GM19468 (cell line): ENCODE measurements around the gene CNKSR2.
A peak's percentile ranks its signal among the peaks of the same experiment; 100 is the strongest.
"Not testable (repeated sequence)": the region's sequence is repeated elsewhere in the genome, so short reads cannot be mapped to it uniquely, and the experiment has no call there.

Experiments
- ATAC-seq: cut with Tn5 transposase; IDR thresholded peaks from one replicate; pipeline ENCODE4 v1.9.1; 2021; ENCODE audit warnings: mild to moderate bottlenecking, moderate library complexity, moderate number of reproducible peaks; ENCODE audit not compliant: unreplicated experiment; ENCODE audit errors: extremely low read depth

The CNKSR2 gene

GRCh38 chrX:21437036-21437435, 62.8 kb downstream of the CNKSR2 start:
- no peak for ATAC-seq

- ATAC-seq = peak; percentile 90
These were observed 64.6 kb downstream of the CNKSR2 start for GRCh38 chrX:21438792-21439191.

- ATAC-seq = no peak
These were observed 66.7 kb downstream of the CNKSR2 start for GRCh38 chrX:21440911-21441310.

DNA sequence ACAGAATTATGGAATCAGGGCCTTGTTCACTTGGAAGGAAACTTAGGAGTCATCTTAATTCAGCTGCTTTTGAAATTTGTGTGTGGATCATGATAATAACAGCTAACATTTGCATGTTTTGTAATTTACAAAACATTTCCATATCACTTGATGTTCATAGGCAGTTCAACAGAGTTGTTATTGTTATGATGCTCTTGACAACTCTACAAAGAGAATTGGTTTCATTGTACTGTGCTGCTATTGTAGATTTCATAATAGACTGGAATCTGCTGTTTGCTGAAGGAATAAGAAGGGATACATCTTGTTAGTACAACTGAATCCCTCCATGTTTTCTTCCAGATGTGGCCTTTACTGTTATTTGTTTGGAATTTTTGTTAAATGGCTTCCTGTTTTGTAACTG, 83.5 kb downstream of the CNKSR2 start:
- ATAC-seq = no peak

GRCh38 chrX:21469071-21469470, 94.9 kb downstream of the CNKSR2 start:
- no peak for ATAC-seq

DNA sequence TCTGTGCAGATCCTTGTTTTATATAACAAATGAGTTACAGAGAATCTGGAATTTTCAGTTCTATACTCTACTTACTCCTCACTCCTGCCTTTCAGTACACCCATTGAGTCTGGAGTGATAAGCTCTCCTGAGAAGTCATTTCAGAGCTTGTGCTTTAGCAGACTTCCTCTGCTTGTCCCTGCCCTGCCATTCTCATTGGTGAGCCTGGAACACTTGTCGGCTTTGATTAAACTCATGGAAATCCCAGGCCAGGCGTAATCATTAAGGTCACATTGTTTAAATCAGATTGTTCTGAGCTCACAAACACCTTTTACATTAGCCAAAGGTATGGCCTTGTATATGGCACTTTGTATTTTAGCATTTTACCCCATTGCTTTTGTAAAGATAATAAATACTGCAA, 102.7 kb downstream of the CNKSR2 start:
- ATAC-seq = no peak

DNA sequence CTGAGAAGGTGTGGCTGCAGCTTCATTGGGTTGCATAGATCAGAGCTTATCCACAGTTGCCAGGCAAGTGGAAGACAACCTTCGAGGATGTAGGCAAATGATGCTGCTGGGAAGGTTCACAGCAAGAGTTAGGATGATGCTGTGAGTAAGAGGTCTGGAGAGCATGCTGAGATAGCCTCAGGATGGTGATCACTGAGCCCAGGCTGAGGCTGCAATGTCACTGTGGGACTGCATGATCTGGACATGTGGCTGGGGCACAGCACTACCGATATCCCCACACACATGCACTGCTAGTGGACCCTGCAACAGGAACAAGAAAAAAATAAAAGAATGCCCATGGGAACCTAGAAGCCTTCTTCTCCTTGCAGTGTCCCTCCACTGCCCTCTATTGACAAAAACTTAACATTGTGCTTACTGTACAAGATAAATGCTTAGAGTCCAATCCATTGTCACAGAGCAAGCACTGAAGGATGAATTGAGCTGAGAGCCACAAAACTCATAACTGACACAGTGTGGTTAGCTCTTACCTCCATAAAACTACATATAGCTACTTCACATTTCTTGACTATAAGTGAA, 105.6 kb downstream of the CNKSR2 start:
- ATAC-seq = peak; percentile 59

GRCh38 chrX:21481761-21482160, 107.5 kb downstream of the CNKSR2 start:
- no peak for ATAC-seq

GRCh38 chrX:21484051-21484450, 109.8 kb downstream of the CNKSR2 start:
- ATAC-seq = not testable (repeated sequence)

DNA sequence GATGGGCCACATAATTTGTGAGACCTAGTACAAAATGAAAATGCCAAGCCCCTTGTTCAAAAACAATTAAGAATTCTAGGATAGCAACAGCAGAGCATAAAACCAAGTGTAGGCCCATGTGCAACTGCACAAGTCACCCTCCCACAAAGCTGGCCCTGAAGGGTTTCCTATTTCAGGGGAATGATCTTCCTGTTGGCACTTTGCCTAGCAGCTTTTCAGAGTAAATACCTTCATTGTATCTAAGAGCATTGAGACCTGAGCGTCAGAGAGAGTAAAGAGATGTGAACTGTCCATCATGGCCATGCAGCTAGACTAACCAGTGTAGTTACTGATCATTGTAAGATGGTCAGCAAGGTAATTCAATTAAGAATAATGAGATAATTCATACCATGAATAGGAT, 113.6 kb downstream of the CNKSR2 start:
- no peak for ATAC-seq

- ATAC-seq = no peak
These were observed 116.1 kb downstream of the CNKSR2 start for GRCh38 chrX:21490341-21490740.

- no peak for ATAC-seq
These were observed 119.1 kb downstream of the CNKSR2 start for GRCh38 chrX:21493226-21493830.

- peak; percentile 68 for ATAC-seq
These were observed 129.4 kb downstream of the CNKSR2 start for GRCh38 chrX:21503593-21503992.

DNA sequence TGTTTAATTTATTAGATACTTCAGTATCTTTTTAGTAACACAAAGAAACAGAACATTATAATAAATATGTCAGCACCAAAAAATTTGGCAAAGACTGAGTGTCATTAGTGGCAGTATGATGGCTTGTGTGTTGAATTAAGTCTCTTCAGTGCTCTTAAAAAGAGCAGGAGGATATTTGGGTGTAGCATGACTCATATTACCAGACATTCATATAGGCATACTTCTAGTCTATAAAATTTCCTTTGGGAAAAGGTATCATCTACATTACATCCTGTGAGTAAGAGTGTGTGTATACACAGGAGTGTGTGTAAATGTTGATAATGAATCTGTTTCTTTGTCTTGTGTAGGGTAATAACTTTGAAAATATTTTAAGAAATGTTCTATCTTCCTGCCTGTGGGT, 135.7 kb downstream of the CNKSR2 start:
- ATAC-seq = no peak

- ATAC-seq = no peak
These were observed 149.8 kb downstream of the CNKSR2 start for GRCh38 chrX:21524008-21524407.

- ATAC-seq = no peak
These were observed 153.9 kb downstream of the CNKSR2 start for GRCh38 chrX:21528076-21528475.

GRCh38 chrX:21529771-21530170, 155.6 kb downstream of the CNKSR2 start:
- ATAC-seq = no peak

- not testable (repeated sequence) for ATAC-seq
These were observed 170.4 kb downstream of the CNKSR2 start for GRCh38 chrX:21544642-21545041.

DNA sequence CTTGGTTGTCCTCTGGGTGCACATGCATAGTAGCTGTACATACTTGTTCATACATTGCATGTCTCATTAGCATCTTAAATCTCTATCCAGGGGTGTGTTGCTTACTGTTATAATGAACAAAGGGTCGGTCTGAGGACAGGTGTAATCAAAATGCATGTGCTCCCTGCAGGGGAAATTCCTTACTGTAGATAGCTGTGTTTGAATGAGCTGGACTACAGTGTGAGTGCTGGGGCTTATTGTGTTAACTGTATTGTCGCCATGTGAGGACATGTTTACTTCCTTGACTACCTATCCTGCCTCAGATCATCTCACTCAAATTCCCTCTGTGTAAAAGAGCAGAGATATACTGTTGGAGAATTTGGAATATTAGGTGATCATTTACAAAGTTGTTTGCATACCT, 185.2 kb downstream of the CNKSR2 start:
- no peak for ATAC-seq

DNA sequence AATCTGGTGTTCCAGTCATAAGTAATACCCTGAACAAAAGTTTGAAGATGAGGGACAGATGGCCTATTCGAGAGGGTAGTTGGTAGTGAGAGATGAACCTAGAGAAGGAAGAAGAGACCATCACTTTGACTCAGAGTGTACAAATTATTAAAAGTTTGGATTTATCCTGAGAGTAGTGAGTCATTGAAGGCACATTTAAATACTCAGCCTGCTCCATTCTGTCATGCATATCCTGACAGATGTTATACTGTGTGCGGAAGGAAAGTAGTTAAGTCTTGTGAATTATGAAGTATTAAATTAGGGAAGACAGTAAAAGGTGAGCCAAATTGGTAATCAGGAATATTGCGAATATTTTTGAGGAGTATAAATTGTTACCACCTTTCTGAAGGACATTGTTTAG, 190.8 kb downstream of the CNKSR2 start:
- no peak for ATAC-seq

DNA sequence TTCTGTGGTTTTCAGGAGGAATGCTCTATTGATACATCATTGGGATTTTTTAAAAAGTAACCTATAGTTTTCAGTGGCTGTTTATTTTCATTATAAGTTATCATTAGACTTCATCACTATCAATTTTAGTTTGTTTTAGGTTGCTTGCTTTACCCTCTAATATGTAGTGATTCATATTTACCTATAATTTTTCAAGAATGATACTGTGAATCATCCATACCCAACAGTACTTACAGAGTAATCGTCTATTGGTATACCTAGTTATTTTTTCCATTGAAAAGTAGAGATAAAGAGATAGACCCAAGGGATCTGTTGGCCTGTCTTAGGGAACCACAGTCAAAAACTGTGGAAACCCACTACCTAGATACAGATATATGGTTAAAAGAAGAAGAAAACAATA, 200.6 kb downstream of the CNKSR2 start:
- no peak for ATAC-seq

GRCh38 chrX:21581479-21581878, 207.3 kb downstream of the CNKSR2 start:
- ATAC-seq = no peak
